ENCODE results near the gene INS. TPM values are rescaled to one million over a fixed set of nuclear protein-coding genes. Genes with fewer than 3 reads are reported as not detected.

INS gene
- total and polyA plus RNA-seq, 2 of the 13 experiments (the other 11 are each of a cell fraction or from before 2014, with no cell fraction given): not detected

DNA sequence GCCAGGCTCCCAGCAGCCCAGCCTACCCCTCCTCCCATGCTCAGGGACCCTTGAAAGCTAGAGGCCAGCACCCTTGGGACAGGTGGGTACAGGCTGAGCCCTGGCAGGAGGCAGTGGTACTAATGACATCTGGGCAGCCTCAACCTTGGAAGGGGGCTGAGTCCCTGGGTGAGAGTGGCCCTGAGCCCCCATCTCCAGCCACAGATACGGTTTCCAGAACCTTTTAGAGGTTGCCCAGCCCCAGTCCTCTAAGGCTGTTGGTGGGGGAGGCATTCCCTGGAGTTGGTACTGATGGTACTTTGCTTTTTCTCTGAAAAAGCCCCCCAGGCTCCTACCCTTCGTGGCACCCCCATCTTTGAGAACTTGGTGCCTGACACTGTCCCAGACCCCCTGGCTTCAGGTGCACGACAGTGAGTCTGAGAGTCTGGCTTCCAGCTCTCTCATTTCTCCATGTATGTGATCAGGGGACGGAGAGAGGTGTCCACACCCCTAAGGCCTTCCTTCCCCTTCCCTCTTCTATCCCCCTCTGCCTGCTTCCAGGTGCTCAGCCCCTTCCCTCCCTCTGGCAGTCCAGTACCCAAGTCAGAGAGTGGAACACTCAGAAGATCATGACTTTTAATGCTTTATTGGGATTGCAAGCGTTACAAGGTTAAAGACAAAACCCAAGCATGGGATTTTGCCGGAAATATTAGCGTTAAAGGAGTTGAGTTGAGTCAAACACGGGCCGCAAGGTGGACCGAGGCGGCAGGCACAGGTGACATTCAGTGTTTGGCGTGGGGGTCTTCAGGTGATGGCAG lies 32.3 kb downstream of the INS start (continued):
- TF ChIP-seq AFF4 (CRISPR knock-in tag; IDR thresholded peaks at IDR 0.05) (peak; percentile 90), PHF8 (CRISPR knock-in tag; IDR thresholded peaks at IDR 0.05) (no peak), HDAC2 (CRISPR knock-in tag; IDR thresholded peaks at IDR 0.05) (no peak), MAZ (IDR thresholded peaks at IDR 0.05; ENCODE audit: borderline replicate concordance, low read depth, low read length) (no peak), MAZ (CRISPR knock-in tag; IDR thresholded peaks at IDR 0.05; ENCODE audit: low read depth) (peak; percentile 64; the same call in 1 of the 2 replicates), ZFP1 (CRISPR knock-in tag; IDR thresholded peaks at IDR 0.05) (peak; percentile 15; the same call in 1 of the 2 replicates), SP140L (CRISPR knock-in tag; IDR thresholded peaks at IDR 0.05; ENCODE audit: borderline replicate concordance) (no peak), ZNF720 (CRISPR knock-in tag; IDR thresholded peaks at IDR 0.05) (no peak), SYNCRIP (IDR thresholded peaks at IDR 0.05; ENCODE audit: insufficient read depth, low read depth, low read length) (no peak), ZNF343 (CRISPR knock-in tag; IDR thresholded peaks at IDR 0.05) (0 out of 2 replicates have a peak, but pooled peaks have one; percentile 72), ZNF530 (CRISPR knock-in tag; IDR thresholded peaks at IDR 0.05; ENCODE audit: low read depth) (no peak), ZNF235 (CRISPR knock-in tag; IDR thresholded peaks at IDR 0.05; ENCODE audit: borderline replicate concordance) (no peak), ZNF558 (CRISPR knock-in tag; IDR thresholded peaks at IDR 0.05; ENCODE audit: borderline replicate concordance) (no peak; the same call in 1 of the 2 replicates), MEF2D (CRISPR knock-in tag; IDR thresholded peaks at IDR 0.05) (0 out of 2 replicates have a peak, but pooled peaks have one; percentile 32), HOXD1 (CRISPR knock-in tag; IDR thresholded peaks at IDR 0.05) (no peak; the same call in 1 of the 2 replicates)
- TF ChIP-seq, protein P1, sequence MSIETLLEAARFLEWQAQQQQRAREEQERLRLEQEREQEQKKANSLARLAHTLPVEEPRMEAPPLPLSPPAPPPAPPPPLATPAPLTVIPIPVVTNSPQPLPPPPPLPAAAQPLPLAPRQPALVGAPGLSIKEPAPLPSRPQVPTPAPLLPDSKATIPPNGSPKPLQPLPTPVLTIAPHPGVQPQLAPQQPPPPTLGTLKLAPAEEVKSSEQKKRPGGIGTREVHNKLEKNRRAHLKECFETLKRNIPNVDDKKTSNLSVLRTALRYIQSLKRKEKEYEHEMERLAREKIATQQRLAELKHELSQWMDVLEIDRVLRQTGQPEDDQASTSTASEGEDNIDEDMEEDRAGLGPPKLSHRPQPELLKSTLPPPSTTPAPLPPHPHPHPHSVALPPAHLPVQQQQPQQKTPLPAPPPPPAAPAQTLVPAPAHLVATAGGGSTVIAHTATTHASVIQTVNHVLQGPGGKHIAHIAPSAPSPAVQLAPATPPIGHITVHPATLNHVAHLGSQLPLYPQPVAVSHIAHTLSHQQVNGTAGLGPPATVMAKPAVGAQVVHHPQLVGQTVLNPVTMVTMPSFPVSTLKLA (IDR thresholded peaks at IDR 0.05): no peak
- TF ChIP-seq, protein P2, sequence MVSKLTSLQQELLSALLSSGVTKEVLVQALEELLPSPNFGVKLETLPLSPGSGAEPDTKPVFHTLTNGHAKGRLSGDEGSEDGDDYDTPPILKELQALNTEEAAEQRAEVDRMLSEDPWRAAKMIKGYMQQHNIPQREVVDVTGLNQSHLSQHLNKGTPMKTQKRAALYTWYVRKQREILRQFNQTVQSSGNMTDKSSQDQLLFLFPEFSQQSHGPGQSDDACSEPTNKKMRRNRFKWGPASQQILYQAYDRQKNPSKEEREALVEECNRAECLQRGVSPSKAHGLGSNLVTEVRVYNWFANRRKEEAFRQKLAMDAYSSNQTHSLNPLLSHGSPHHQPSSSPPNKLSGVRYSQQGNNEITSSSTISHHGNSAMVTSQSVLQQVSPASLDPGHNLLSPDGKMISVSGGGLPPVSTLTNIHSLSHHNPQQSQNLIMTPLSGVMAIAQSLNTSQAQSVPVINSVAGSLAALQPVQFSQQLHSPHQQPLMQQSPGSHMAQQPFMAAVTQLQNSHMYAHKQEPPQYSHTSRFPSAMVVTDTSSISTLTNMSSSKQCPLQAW (CRISPR knock-in tag; IDR thresholded peaks at IDR 0.05): peak; percentile 71
- TF ChIP-seq, protein P3, sequence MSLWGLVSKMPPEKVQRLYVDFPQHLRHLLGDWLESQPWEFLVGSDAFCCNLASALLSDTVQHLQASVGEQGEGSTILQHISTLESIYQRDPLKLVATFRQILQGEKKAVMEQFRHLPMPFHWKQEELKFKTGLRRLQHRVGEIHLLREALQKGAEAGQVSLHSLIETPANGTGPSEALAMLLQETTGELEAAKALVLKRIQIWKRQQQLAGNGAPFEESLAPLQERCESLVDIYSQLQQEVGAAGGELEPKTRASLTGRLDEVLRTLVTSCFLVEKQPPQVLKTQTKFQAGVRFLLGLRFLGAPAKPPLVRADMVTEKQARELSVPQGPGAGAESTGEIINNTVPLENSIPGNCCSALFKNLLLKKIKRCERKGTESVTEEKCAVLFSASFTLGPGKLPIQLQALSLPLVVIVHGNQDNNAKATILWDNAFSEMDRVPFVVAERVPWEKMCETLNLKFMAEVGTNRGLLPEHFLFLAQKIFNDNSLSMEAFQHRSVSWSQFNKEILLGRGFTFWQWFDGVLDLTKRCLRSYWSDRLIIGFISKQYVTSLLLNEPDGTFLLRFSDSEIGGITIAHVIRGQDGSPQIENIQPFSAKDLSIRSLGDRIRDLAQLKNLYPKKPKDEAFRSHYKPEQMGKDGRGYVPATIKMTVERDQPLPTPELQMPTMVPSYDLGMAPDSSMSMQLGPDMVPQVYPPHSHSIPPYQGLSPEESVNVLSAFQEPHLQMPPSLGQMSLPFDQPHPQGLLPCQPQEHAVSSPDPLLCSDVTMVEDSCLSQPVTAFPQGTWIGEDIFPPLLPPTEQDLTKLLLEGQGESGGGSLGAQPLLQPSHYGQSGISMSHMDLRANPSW (CRISPR knock-in tag; IDR thresholded peaks at IDR 0.05; ENCODE audit: borderline replicate concordance): no peak
- TF ChIP-seq, protein P4, sequence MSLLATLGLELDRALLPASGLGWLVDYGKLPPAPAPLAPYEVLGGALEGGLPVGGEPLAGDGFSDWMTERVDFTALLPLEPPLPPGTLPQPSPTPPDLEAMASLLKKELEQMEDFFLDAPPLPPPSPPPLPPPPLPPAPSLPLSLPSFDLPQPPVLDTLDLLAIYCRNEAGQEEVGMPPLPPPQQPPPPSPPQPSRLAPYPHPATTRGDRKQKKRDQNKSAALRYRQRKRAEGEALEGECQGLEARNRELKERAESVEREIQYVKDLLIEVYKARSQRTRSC (CRISPR knock-in tag; IDR thresholded peaks at IDR 0.05; ENCODE audit: low read depth): peak; percentile 81; the same call in 1 of the 2 replicates

Data from HepG2 (cell line).